ENCODE results near the gene LRBA. TPM values are rescaled to one million over a fixed set of nuclear protein-coding genes. Genes with fewer than 3 reads are reported as not detected.

Gene LRBA
- total RNA-seq, 4 donors from 2014 or later, result 28.3 to 38.2 (median 32.1) TPM

- no peak for TF ChIP-seq CTCF (IDR thresholded peaks at IDR 0.05; ENCODE audit: low read depth)
These were observed 750.4 kb downstream of the LRBA start for GRCh38 chr4:150264595-150265161.

- no peak for TF ChIP-seq CTCF (IDR thresholded peaks at IDR 0.05; ENCODE audit: low read depth)
These were observed 752.5 kb downstream of the LRBA start for GRCh38 chr4:150262611-150263010.

- no peak for TF ChIP-seq CTCF (IDR thresholded peaks at IDR 0.05; ENCODE audit: low read depth)
These were observed 753.5 kb downstream of the LRBA start for GRCh38 chr4:150261571-150261970.

GRCh38 chr4:150259861-150260567, 755.1 kb downstream of the LRBA start:
- TF ChIP-seq CTCF (IDR thresholded peaks at IDR 0.05; ENCODE audit: low read depth), result no peak

GRCh38 chr4:150258569-150258968, 756.5 kb downstream of the LRBA start:
- no peak for TF ChIP-seq CTCF (IDR thresholded peaks at IDR 0.05; ENCODE audit: low read depth)

- TF ChIP-seq CTCF (IDR thresholded peaks at IDR 0.05; ENCODE audit: low read depth), result no peak
These were observed 758.0 kb downstream of the LRBA start for GRCh38 chr4:150256841-150257730.

GRCh38 chr4:150256225-150256620, 758.9 kb downstream of the LRBA start:
- no peak for TF ChIP-seq CTCF (IDR thresholded peaks at IDR 0.05; ENCODE audit: low read depth)
